Loucy (cell line): Measurements from ENCODE around the gene TNK1.

Experiments used
- H2AFZ ChIP-seq: fragments of 200-600 bp; sonication (generic); 2 replicates; pipeline ENCODE4 v1.6.0; 2016; ENCODE audit warnings: antibody characterized with exemption, mild to moderate bottlenecking, low read length, moderate library complexity
- H3F3A ChIP-seq: fragments of 200-600 bp; 2 replicates; pipeline ENCODE4 v1.6.0; 2016; ENCODE audit warnings: antibody characterized with exemption, low read depth, mild to moderate bottlenecking
- H3K27me3 ChIP-seq: fragments of 200-600 bp; sonication (generic); 2 replicates; pipeline ENCODE4 v1.6.1; 2014; ENCODE audit warnings: low read length, mild to moderate bottlenecking; ENCODE audit not compliant: insufficient read depth, poor library complexity, severe bottlenecking
- H3K36me3 ChIP-seq: fragments of 200-600 bp; sonication (generic); 2 replicates; pipeline ENCODE4 v1.6.1; 2016; ENCODE audit warnings: low read length; ENCODE audit not compliant: insufficient read depth
- H3K4me1 ChIP-seq: fragments of 200-600 bp; sonication (generic); 2 replicates; pipeline ENCODE4 v1.5.1; 2014; ENCODE audit warnings: low read length, mild to moderate bottlenecking; ENCODE audit not compliant: insufficient read depth, poor library complexity, severe bottlenecking
- H3K4me2 ChIP-seq: fragments of 200-600 bp; sonication (generic); 2 replicates; pipeline ENCODE4 v1.6.0; 2014; ENCODE audit warnings: antibody characterized with exemption, low read length, low read depth, mild to moderate bottlenecking; ENCODE audit not compliant: poor library complexity, severe bottlenecking
- H3K4me3 ChIP-seq: fragments of 200-600 bp; sonication (generic); 2 replicates; pipeline ENCODE4 v1.5.1; 2014; ENCODE audit warnings: low read length, mild to moderate bottlenecking, mixed read lengths; ENCODE audit not compliant: poor library complexity, severe bottlenecking
- H3K79me2 ChIP-seq: fragments of 200-600 bp; sonication (generic); 2 replicates; pipeline ENCODE4 v1.6.1; 2014; ENCODE audit warnings: low read length; ENCODE audit not compliant: insufficient read depth
- H3K9ac ChIP-seq: fragments of 200-600 bp; sonication (generic); 2 replicates; pipeline ENCODE4 v1.6.0; 2014; ENCODE audit warnings: mild to moderate bottlenecking, low read depth, low read length, moderate library complexity; ENCODE audit not compliant: poor library complexity, severe bottlenecking
- H3K9me2 ChIP-seq: fragments of 200-600 bp; sonication (generic); replicated peaks from 2 replicates; pipeline ENCODE4 v1.6.1; 2016; ENCODE audit warnings: low read depth, low read length, mixed read lengths
- H3K9me3 ChIP-seq: fragments of 200-600 bp; sonication (generic); 2 replicates; pipeline ENCODE4 v1.6.1; 2014; ENCODE audit warnings: mild to moderate bottlenecking, antibody characterized with exemption, low read length, low read depth; ENCODE audit not compliant: insufficient read depth
- H4K20me1 ChIP-seq: fragments of 200-600 bp; sonication (generic); 2 replicates; pipeline ENCODE4 v1.6.0; 2014; ENCODE audit warnings: antibody characterized with exemption, low read length, mild to moderate bottlenecking; ENCODE audit not compliant: insufficient read depth, poor library complexity, severe bottlenecking
- CTCF ChIP-seq: fragments of 200-600 bp; sonication (generic); conservative IDR thresholded peaks from 2 replicates; pipeline ENCODE4 v1.5.1; 2014; ENCODE audit warnings: mild to moderate bottlenecking, antibody characterized with exemption, low read length
- EZH2phosphoT487 ChIP-seq: fragments of 200-600 bp; IDR thresholded peaks from 2 replicates; pipeline ENCODE4 v1.6.1; 2018; ENCODE audit warnings: antibody characterized with exemption, mild to moderate bottlenecking, moderate library complexity, borderline replicate concordance

The TNK1 gene

GRCh38 chr17:7394452-7395191 is 13.7 kb downstream of the TNK1 start, which contains the start of gene PLSCR3:
PLSCR3 (minus strand) TSS chr17:7394525; CDS start chr17:7394110, 415 bp downstream.
- Histone ChIP-seq H2AFZ (peak within 1 kb of the TSS; percentile 74), H3F3A (no peaks in the 10 kb centered on the region), H3K4me1 (peaks cover 14% of the 10 kb centered on the region), H3K27me3 (no peaks in the 10 kb centered on the region), H3K9ac (peak within 1 kb of the TSS; percentile 71), H3K9me3 (no peaks in the 10 kb centered on the region), H3K36me3 (no peaks in the 10 kb centered on the region), H4K20me1 (no peaks in the 10 kb centered on the region), H3K79me2 (no peaks in the 10 kb centered on the region), H3K4me2 (peak within 1 kb of the TSS; percentile 90), H3K9me2 (no peaks in the 10 kb centered on the region), H3K4me3 (peak within 1 kb of the TSS; percentile 74)
- TF ChIP-seq EZH2phosphoT487 (no peak), CTCF (peak; percentile 48)

- no peaks in the 10 kb centered on the region for H3K9me2 ChIP-seq
- H3F3A ChIP-seq: no peaks in the 10 kb centered on the region
- peaks cover 14% of the 10 kb centered on the region for H3K4me1 ChIP-seq
- H3K36me3 ChIP-seq: no peaks in the 10 kb centered on the region
- H3K79me2 ChIP-seq: no peaks in the 10 kb centered on the region
- TF ChIP-seq EZH2phosphoT487: no peak
- TF ChIP-seq CTCF: no peak
- H3K4me3 ChIP-seq: no peak overlapping the region
- no peak overlapping the region for H3K4me2 ChIP-seq
- H3K27me3 ChIP-seq: no peaks in the 10 kb centered on the region
- no peaks in the 10 kb centered on the region for H3K9me3 ChIP-seq
- H3K9ac ChIP-seq: no peak overlapping the region
- H2AFZ ChIP-seq: no peak overlapping the region
- H4K20me1 ChIP-seq: no peaks in the 10 kb centered on the region
Observed at GRCh38 chr17:7396147-7396546, 15.3 kb downstream of the TNK1 start.

- Histone ChIP-seq H3K9ac (no peak overlapping the region), H3K27me3 (no peaks in the 10 kb centered on the region), H3K9me3 (no peaks in the 10 kb centered on the region), H3K4me3 (no peak overlapping the region), H3K4me2 (no peak overlapping the region), H4K20me1 (no peaks in the 10 kb centered on the region), H3K36me3 (no peaks in the 10 kb centered on the region), H3K4me1 (peaks cover 19% of the 10 kb centered on the region), H3F3A (no peaks in the 10 kb centered on the region), H2AFZ (no peak overlapping the region), H3K9me2 (no peaks in the 10 kb centered on the region), H3K79me2 (peaks cover 6% of the 10 kb centered on the region)
- no peak for TF ChIP-seq EZH2phosphoT487
- no peak for TF ChIP-seq CTCF
Observed at GRCh38 chr17:7398612-7399011, 17.7 kb downstream of the TNK1 start.
